HS-27A (cell line): ENCODE results near the gene SFT2D2.

ENCODE experiments used
- DNase-seq: peaks from one replicate; pipeline ENCODE4 v3.0.0-alpha.2; 2012; ENCODE audit warnings: low read depth, missing footprints

SFT2D2 gene

DNA sequence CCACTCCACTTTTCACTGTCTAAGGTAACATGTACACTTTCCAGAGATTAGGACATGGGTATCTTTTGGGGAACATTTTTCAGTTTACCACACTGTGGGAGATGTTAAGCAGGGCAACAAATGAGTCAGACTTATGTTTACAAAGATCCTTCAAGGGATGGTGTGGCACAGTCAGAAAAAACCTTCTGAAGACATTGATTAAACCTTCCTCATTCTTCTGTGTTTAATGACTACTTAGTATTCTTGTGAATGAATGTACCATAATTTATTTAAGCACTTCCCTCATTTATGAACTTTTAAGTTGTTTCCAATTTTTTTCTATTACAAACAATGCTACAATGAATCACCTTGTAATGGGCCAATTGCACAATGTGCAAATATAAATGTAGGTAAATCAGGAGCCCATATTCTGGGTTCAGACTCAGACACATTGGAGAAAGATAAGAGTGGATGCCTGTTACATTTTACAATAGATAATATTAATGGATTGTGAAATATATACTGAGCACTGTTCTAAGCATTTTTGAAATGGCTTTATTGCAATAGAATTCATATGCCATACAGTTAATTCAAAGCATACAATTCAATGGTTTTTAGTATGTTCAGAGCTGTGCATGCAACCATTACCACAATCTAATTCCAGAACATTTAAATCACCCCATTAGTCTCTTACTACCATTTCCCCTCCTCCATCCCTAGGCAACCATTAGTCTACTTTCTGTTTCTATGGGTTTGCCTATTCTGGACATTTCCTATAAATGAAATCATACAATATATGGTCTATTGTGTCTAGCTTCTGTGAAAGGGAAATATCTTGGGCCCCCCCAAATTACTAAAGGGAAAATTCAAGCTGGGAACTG lies 1.9 kb upstream of the SFT2D2 start:
- DNase-seq = no peak

- DNase-seq = no peak
Measured at GRCh38 chr1:168224991-168225390, 813 bp upstream of the SFT2D2 start.

- DNase-seq = no peak
Measured at GRCh38 chr1:168227620-168228019, 1.8 kb downstream of the SFT2D2 start.

- no peak for DNase-seq
Measured at GRCh38 chr1:168229893-168230292, 4.1 kb downstream of the SFT2D2 start.

- no peak for DNase-seq
Measured at GRCh38 chr1:168230709-168231108, 4.9 kb downstream of the SFT2D2 start.

DNA sequence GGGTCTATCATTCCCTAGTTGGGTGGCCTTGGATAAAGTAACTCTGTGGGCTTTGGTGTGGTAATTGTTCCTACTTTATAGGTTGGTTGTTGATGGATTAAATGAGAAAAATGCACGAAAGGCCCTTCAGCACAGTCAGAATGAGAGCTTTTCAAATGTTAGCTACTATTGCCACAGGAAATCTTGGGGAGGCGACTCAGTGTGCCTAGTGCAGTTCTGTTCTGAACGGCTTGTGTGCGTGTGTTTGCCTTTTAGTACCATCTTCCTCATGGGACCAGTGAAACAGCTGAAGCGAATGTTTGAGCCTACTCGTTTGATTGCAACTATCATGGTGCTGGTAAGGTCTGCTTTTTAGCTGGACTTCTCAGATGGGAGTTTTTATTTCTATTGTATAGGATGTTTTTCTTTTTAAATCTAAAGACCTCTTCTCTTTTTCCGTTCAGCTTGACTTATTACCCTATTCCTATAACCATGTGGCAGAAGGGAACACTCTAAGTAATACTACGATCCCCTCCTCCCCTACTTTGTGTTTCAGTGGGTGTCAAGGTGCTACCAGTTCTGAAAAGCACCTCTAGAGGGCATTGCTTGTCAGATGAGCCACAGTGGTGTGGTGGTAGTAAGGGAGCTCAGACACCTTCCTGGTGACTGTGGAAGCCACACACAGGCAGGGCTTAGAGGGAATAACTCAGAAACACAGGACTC lies 9.2 kb downstream of the SFT2D2 start:
- DNase-seq = no peak

- DNase-seq = no peak
Measured at GRCh38 chr1:168235548-168235885, 9.7 kb downstream of the SFT2D2 start.

GRCh38 chr1:168235937-168236336 lies 10.1 kb downstream of the SFT2D2 start:
- DNase-seq = no peak

GRCh38 chr1:168236836-168237611 lies 11.2 kb downstream of the SFT2D2 start:
- DNase-seq = no peak

DNA sequence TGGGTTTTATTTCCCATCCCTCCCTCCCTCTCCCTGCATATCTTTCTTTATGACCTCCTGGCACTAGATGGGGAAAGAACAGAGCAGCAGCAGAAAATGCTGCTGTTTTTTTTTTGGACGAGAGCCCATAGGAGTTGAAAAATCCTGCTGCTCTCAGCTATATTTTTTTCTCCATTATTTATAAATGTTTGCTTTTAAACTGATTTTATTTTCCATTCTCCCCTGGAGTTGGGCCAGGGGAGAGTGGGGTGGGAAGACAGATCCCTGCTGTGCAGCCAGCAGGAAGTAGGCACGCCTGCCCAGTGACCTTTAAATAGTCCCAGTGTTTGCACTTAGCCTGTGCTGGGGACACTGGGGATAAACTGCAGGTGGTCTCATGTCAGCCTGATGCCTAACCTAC lies 17.4 kb downstream of the SFT2D2 start:
- no peak for DNase-seq

DNA sequence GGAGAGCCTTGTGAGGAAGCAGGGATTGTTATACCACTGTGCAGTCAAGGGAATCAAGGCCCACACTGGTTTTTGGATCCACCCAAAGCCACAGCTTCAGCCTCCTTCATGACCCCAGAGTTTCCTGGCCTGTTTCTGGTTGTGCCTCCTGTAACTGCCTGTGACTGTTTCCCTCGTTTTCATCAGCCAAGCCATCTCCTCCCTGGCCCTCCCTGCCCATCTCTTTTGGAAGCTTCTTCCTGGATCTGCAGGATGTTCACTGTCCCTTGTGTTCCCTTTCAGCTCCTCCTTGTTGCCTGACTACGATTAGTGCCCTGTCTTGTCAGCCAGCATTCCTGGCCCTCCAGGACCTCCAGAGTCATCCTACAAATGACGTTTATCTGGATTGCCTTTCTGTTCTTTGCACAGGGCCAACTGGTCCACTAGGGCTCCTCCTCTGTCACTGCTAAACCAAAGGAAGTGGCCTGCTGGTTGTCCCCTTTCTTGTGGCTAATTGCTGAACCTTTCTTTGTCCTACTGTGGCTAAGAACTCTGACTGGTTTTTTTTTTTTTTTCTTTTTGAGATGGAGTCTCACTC lies 17.9 kb downstream of the SFT2D2 start:
- no peak for DNase-seq

GRCh38 chr1:168245042-168245441 lies 19.2 kb downstream of the SFT2D2 start:
- DNase-seq = no peak

- no peak for DNase-seq
Measured at GRCh38 chr1:168246506-168246905, 20.7 kb downstream of the SFT2D2 start.

DNA sequence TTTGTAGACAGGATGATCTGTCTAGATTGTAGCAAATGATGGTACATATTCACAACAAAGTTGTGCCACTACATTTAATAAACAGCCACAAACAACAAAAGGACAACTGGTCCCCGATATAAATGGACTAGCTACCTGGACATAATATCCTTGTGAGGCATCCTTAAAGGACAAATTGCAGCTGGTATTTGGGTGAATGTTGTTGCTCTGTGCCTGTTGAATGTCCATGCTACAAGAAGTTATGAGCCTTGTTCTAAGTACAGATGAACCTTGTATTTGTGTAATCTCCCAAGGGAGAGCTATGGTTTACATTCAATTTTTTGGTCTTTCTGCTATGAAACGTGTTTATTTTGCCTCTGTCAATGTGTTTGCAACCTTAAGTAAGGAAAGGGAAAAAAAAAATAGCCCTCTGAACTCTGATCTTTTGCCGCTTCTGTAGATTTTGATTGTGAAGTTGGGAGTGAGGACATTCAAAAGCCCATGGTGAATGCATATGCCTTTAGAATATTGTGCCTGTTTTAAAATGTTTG lies 26.5 kb downstream of the SFT2D2 start:
- no peak for DNase-seq

DNA sequence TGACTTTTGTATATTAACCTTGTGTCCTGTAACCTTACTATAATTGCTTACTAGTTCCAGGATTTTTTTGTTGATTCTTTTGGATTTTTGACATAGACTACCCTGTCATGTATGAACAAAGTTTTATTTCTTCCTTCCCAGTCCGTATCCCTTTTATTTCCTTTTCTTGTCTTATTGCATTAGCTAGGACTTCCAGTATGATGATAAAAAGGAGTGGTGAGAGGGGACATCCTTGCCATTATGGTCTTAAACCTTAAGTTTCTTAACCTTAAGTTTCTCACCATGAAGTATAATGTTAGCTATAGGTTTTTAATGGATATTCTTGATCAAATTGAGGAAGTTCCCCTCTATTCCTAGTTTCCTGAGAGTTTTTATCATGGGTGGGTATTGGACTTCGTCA lies 30.4 kb downstream of the SFT2D2 start:
- no peak for DNase-seq

- no peak for DNase-seq
Measured at GRCh38 chr1:168257397-168257796, 31.6 kb downstream of the SFT2D2 start.

DNA sequence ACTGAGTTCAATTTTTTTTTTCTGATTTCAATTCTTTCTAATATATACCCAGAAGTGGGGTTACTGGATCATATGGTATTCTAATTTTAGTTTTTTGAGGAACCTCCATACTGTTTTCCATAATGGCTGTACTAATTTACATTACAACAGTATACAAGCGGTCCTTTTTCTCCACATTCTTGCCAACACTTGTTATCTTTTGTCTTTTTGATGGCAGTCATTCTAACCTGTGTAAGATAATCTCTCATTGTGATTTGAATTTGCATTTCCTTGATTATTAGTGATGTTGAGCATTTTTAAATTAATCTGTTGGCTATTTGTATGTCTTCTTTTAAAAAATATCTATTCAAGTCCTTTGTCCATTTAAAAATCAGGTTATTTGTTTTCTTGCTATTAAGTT lies 33.8 kb downstream of the SFT2D2 start:
- no peak for DNase-seq

- no peak for DNase-seq
Measured at GRCh38 chr1:168260393-168260792, 34.6 kb downstream of the SFT2D2 start.

DNA sequence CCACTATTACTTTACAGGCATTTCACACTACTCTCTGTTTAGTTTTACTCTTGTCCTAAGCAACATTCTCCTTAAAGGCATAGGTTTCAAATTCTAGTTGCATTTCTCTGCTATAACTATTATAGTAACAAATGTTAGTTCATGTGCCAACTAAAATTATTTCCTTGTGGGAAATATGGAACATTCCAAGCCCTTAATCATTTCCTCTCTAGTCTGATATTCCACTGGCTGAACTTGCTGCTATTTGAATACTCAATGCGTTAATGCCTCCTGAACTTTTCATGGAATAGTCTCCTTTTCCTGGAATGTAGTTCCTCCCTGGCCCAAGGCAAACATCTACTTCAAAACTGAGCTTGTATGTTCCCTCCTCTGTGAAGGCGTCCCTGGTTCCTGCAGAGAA lies 35.6 kb downstream of the SFT2D2 start:
- no peak for DNase-seq

GRCh38 chr1:168263130-168263529 lies 37.3 kb downstream of the SFT2D2 start:
- no peak for DNase-seq

DNA sequence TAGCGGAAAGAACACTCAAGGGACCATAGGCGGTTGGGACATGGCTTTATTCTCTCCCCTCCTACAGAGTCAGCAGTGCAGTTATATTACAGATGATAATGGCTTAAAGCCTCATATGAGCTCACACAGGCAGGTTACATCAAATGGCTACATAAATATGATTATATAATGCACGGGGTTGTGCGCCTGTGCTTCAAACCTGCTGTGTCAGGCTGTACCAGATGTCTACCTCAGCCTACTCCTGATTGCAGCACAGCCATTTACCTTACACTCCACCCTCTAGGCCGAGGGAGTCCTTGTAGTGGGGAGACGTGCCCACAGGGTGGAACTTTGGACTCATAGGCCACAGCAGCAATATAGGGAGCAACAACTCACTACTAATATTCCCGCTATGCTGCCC lies 38.5 kb downstream of the SFT2D2 start:
- no peak for DNase-seq

DNA sequence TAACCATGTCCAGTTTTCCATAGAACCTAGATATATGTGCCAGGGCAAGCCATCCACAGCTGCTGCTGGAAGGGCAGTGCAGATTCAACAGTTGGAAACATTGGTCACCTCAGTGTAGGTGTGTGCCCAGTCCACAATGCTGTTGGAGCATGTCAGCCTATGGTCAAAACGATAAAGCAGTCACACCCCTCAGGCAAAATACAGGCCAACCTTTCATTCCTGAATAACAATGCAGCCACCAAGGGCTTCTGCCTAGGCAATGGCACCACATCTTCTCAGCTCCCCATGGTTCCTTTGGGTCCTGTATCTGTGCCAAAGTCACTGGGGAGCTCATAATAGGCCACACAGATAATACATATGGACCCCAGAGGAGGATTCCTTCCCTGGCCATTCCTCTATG lies 39.8 kb downstream of the SFT2D2 start:
- DNase-seq = no peak
